Measurements from ENCODE around the gene KRTAP10-5.
"Not testable (repeated sequence)": the region's sequence is repeated elsewhere in the genome, so short reads cannot be mapped to it uniquely, and the experiment has no call there.

Gene KRTAP10-5

DNA sequence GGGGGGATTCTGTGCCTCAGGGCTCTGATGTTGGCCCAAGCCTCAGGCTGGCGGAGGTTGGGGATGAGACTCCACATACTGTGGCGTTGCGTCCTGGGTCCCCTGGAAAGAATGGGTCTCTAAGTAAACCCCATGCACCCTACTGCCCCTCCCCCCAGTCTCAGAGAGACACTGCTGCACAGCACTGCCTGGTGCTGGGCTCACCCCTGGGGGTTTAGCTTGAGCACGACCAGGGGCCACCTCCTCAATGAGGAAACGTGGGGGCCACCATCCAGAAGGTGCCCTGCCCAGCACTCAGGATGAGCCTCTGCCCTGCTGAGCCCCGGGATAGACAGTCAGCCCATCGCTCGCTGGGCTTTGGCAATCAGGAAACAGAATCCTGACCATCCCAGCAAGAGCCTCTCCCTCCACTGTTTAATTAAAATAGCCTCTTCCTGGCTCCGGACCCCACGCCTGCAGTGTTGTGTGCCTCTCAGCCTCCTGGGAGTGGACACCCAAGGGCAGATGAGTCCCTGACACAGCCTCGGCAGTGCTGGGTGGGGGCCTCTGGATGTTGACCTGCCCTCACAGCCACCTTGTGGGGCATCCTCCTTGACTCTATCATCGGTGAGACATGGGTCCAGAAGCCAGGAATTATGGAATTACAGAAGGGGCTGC, 10.4 kb downstream of the KRTAP10-5 start:
- Histone ChIP-seq H3K4me3 (ENCODE audit: low read depth, low read length) (no peak overlapping the region), H2AFZ (ENCODE audit: low read length, unreplicated experiment) (no peak overlapping the region), H3K79me2 (ENCODE audit: control insufficient read depth, insufficient read depth, low read length, unreplicated experiment) (no peaks in the 10 kb centered on the region), H3K4me1 (ENCODE audit: control insufficient read depth, insufficient read depth, low read length, unreplicated experiment) (no peaks in the 10 kb centered on the region), H3K27ac (ENCODE audit: low read depth, low read length) (no peak overlapping the region), H3K36me3 (ENCODE audit: insufficient read depth, low read length) (no peaks in the 10 kb centered on the region), H3K27me3 (ENCODE audit: insufficient read depth, low read length) (peaks cover 3% of the 10 kb centered on the region; the same call in 1 of the 2 replicates)

DNA sequence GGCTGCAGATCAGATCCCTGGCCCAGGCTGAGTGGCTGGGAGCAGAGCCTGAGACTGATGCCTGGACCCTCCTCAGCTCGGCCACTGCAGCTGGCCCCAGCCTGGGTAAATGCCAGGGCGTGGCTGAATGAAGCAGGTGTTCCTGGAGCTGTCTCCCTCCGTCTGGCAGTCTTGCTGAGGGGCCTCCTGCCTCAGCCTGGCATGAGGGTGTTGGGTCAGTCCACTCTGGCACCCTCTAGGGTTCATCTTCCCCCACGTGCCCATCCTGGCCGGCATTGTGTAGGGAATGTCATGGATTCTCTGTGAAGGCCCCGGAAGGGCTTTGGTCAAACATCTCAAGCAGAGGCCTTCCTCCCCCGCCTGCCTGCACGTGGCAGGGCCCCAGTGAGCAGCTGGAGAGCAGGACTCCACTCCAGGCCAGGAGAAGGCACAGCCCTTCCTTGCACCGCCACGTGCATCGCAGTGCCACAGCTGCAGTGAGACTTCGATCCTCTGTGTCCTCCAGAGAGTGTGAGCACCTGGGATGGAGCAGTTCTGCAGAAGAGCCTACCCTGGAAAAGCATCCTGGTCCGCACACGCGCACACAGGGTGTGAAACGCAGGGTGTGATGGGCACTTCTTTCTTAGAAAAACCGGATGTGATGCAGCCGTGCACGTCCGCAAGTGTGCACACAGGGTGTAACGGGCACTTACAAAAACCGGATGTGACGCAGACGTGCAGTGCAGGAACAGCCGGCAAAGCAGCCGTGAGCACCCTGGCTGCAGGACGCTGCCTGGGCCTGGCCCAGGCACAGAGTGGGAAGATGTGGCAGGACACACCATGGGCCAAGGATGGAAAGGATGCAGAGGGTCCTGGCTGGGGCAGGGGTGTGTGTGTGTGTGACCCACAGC, 11.5 kb downstream of the KRTAP10-5 start:
- no peak overlapping the region for H2AFZ ChIP-seq (ENCODE audit: low read length, unreplicated experiment)
- H3K27me3 ChIP-seq (ENCODE audit: insufficient read depth, low read length): peaks cover 4% of the 10 kb centered on the region; the same call in 1 of the 2 replicates
- H3K79me2 ChIP-seq (ENCODE audit: control insufficient read depth, insufficient read depth, low read length, unreplicated experiment): no peaks in the 10 kb centered on the region
- H3K4me1 ChIP-seq (ENCODE audit: control insufficient read depth, insufficient read depth, low read length, unreplicated experiment): no peaks in the 10 kb centered on the region
- H3K4me3 ChIP-seq (ENCODE audit: low read depth, low read length): no peak overlapping the region
- no peak overlapping the region for H3K27ac ChIP-seq (ENCODE audit: low read depth, low read length)
- no peaks in the 10 kb centered on the region for H3K36me3 ChIP-seq (ENCODE audit: insufficient read depth, low read length)

DNA sequence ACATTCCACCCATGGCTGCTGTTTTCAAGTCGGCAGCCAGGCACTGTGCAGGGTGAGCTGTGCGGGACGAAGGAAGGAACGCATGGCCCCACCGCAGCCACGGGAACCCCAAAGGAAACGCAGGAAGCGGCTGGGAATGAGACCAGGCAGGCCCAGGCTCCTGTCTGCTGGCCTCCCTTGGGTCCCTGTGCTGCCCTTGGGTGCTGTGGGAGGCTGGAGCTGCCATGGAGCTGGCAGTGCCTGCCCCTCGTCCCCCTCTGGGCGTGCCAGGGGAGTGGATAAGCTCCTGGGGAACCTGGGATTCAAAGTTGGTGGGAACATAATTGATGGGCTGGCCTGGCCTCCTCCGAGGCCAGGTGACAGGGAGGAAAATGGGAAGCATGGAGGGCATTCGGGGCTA, 12.1 kb downstream of the KRTAP10-5 start:
- Histone ChIP-seq H3K4me3 (ENCODE audit: low read depth, low read length) (no peak overlapping the region), H3K27ac (ENCODE audit: low read depth, low read length) (no peak overlapping the region), H3K4me1 (ENCODE audit: control insufficient read depth, insufficient read depth, low read length, unreplicated experiment) (no peaks in the 10 kb centered on the region), H3K27me3 (ENCODE audit: insufficient read depth, low read length) (peaks cover 10% of the 10 kb centered on the region; the same call in 1 of the 2 replicates), H3K36me3 (ENCODE audit: insufficient read depth, low read length) (no peaks in the 10 kb centered on the region), H2AFZ (ENCODE audit: low read length, unreplicated experiment) (no peak overlapping the region), H3K79me2 (ENCODE audit: control insufficient read depth, insufficient read depth, low read length, unreplicated experiment) (no peaks in the 10 kb centered on the region)

DNA sequence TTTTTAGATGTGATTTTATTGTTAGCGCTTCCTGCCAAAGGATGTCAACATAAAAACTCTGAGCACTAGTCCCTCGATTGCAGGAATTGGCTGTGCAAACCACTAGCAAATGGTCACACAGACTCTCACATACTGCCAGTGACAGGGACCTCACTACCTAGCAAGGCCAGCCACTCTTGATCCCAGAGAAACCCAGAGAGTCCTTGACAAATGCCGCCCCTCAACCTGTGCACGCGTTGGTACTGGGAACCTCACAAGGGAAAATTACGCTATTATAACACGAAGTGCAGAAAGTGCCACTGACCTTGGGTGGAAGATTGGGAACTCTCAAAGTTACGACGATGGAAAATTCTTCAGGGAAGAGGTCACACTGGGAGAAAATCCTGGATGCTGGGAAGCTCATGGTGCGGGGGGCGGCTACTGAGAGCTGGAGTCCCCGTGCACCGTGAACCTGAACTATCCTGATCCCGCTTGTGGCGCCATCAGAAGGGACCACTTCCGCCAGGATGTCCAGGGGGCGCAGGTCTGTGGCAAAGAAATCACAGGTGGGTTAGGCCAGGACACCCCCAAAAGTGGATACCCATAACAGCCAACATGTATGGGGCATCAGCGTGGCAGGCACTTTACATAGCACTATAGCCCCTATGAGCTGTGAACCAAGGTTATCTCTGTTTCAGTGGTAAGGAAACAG, 12.8 kb downstream of the KRTAP10-5 start:
- H3K36me3 ChIP-seq (ENCODE audit: insufficient read depth, low read length): no peaks in the 10 kb centered on the region
- H3K4me1 ChIP-seq (ENCODE audit: control insufficient read depth, insufficient read depth, low read length, unreplicated experiment): no peaks in the 10 kb centered on the region
- no peak overlapping the region for H2AFZ ChIP-seq (ENCODE audit: low read length, unreplicated experiment)
- no peak overlapping the region for H3K4me3 ChIP-seq (ENCODE audit: low read depth, low read length)
- H3K27me3 ChIP-seq (ENCODE audit: insufficient read depth, low read length): peaks cover 10% of the 10 kb centered on the region; the same call in 1 of the 2 replicates
- no peak overlapping the region for H3K27ac ChIP-seq (ENCODE audit: low read depth, low read length)
- no peaks in the 10 kb centered on the region for H3K79me2 ChIP-seq (ENCODE audit: control insufficient read depth, insufficient read depth, low read length, unreplicated experiment)

DNA sequence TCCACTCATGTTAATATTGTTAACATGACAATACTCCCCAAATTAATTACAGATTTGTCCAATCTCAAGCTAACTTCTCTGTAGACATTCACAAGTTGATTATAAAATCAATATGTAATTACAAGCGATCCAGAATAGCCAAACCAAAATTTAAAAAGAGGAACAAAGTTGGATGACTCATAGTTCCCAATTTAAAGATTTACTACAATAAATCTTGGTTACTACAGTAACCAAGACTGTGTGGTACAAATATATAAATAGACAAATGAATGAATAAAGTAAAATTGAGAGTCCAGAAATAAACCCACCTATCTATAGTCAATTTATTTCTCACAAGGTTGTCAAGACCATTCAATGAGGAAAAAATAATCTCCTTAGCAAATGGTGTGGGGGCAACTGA, 14.0 kb downstream of the KRTAP10-5 start:
- Histone ChIP-seq H3K79me2 (ENCODE audit: control insufficient read depth, insufficient read depth, low read length, unreplicated experiment) (no peaks in the 10 kb centered on the region), H3K4me3 (ENCODE audit: low read depth, low read length) (no peak overlapping the region), H3K27ac (ENCODE audit: low read depth, low read length) (no peak overlapping the region), H3K4me1 (ENCODE audit: control insufficient read depth, insufficient read depth, low read length, unreplicated experiment) (no peaks in the 10 kb centered on the region), H3K27me3 (ENCODE audit: insufficient read depth, low read length) (peaks cover 10% of the 10 kb centered on the region; the same call in 1 of the 2 replicates), H3K36me3 (ENCODE audit: insufficient read depth, low read length) (no peaks in the 10 kb centered on the region), H2AFZ (ENCODE audit: low read length, unreplicated experiment) (no peak overlapping the region)

DNA sequence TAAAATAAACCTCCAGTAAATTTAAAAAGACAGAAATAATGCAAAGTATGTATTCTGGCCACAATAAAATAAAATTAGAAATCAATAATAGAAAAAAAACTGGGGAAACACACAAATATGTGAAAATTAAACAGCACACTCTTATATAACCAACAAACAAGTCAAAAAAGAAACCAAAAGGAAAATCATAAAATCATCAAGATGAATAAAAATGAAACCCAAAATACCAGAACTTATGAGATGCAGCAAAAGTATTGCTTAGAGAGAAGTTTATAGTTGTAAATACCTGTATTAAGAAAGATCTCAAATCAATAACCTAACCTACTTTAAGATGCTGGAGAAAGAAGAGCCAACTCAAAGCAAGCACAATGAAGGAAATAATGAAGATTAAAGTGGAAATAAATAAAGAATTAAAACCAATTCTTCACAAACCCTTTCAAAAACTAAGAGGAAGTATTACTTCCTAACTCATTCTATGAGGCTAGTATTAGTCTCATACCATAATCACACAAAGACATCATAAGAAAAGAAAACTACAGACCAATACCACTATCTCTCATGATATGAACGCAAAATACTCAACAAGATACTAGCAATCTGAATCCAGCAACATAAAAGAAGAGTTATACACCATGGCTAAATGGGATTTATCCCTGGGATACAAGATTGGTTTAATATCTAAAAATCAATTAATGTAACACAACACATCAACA, 15.4 kb downstream of the KRTAP10-5 start:
- no peak overlapping the region for H3K27ac ChIP-seq (ENCODE audit: low read depth, low read length)
- 0 out of 2 replicates have a peak, but pooled peaks cover 10% of the 10 kb centered on the region for H3K27me3 ChIP-seq (ENCODE audit: insufficient read depth, low read length)
- no peaks in the 10 kb centered on the region for H3K79me2 ChIP-seq (ENCODE audit: control insufficient read depth, insufficient read depth, low read length, unreplicated experiment)
- H3K4me3 ChIP-seq (ENCODE audit: low read depth, low read length): no peak overlapping the region
- H3K36me3 ChIP-seq (ENCODE audit: insufficient read depth, low read length): no peaks in the 10 kb centered on the region
- no peak overlapping the region for H2AFZ ChIP-seq (ENCODE audit: low read length, unreplicated experiment)
- H3K4me1 ChIP-seq (ENCODE audit: control insufficient read depth, insufficient read depth, low read length, unreplicated experiment): no peaks in the 10 kb centered on the region

DNA sequence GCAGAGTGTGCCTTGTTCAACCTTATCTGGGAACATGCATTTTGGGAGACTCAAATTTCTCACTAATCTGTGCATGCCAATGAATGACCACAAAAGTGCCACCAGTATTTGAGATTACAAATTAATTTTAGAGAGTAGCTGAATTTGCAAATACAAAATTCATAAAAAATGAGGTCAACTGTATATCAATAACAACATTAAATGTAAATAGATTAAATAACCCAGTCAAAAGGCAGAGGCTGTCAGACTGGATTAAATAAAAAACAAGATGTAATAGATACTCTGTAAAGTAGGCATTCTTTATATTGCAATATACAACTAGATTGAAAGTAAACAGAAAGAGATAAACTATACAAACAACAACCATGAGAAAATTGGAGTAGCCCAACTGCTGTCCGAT, 16.3 kb downstream of the KRTAP10-5 start:
- no peaks in the 10 kb centered on the region for H3K4me1 ChIP-seq (ENCODE audit: control insufficient read depth, insufficient read depth, low read length, unreplicated experiment)
- H3K27me3 ChIP-seq (ENCODE audit: insufficient read depth, low read length): peaks cover 16% of the 10 kb centered on the region; the same call in 1 of the 2 replicates
- no peaks in the 10 kb centered on the region for H3K79me2 ChIP-seq (ENCODE audit: control insufficient read depth, insufficient read depth, low read length, unreplicated experiment)
- H2AFZ ChIP-seq (ENCODE audit: low read length, unreplicated experiment): no peak overlapping the region
- H3K36me3 ChIP-seq (ENCODE audit: insufficient read depth, low read length): no peaks in the 10 kb centered on the region
- H3K4me3 ChIP-seq (ENCODE audit: low read depth, low read length): no peak overlapping the region
- no peak overlapping the region for H3K27ac ChIP-seq (ENCODE audit: low read depth, low read length)

DNA sequence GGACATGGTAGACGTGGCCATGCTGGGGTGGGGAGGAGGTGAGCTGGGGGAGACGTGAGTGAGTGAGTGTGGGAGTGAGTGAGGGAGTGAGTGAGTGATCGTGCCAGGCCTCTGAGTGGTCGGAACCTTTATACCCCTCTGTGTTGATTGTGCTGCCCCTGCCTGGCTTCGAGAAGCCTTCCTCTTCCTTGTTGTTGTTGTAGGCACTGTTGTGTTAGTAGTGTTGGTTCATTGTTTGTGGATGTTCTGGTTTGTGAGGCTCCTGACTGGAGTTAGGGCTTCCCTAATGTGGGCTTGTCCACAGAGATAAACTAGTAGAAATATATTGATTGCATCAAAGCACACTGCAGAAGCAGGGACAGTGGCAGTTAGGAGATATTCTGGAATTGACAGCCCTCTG, 21.7 kb downstream of the KRTAP10-5 start, which contains the start of gene KRTAP10-3:
TSS of gene KRTAP10-3 (minus strand) at position 101 of the 400 bp plus-strand sequence. CDS start at position 21, 80 bp downstream.
- Histone ChIP-seq H3K4me1 (ENCODE audit: control insufficient read depth, insufficient read depth, low read length, unreplicated experiment) (no peaks in the 10 kb centered on the region), H3K27me3 (ENCODE audit: insufficient read depth, low read length) (peaks cover 57% of the 10 kb centered on the region), H2AFZ (ENCODE audit: low read length, unreplicated experiment) (no peak within 1 kb of the TSS), H3K79me2 (ENCODE audit: control insufficient read depth, insufficient read depth, low read length, unreplicated experiment) (no peaks in the 10 kb centered on the region), H3K36me3 (ENCODE audit: insufficient read depth, low read length) (no peaks in the 10 kb centered on the region), H3K4me3 (ENCODE audit: low read depth, low read length) (no peak within 1 kb of the TSS), H3K27ac (ENCODE audit: low read depth, low read length) (no peak within 1 kb of the TSS)

DNA sequence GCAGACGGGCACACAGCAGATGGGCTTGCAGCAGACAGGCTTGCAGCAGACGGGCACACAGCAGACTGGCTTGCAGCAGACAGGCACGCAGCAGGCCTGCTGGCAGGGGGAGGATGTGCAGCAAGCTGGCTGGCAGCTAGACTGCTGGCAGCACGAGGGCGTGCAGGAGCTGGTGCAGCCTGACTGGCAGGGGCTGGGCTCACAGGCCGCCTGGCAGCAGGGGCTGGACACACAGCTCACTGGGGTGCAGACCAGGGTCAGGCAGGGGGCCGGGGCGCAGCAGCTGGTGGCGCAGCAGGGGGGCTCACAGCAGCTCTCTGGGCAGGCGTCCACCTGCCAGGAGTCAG, 22.1 kb downstream of the KRTAP10-5 start:
- not testable (repeated sequence) for H3K4me3 ChIP-seq (ENCODE audit: low read depth, low read length); H3K4me1 ChIP-seq (ENCODE audit: control insufficient read depth, insufficient read depth, low read length, unreplicated experiment); H3K27ac ChIP-seq (ENCODE audit: low read depth, low read length); H3K79me2 ChIP-seq (ENCODE audit: control insufficient read depth, insufficient read depth, low read length, unreplicated experiment); H3K36me3 ChIP-seq (ENCODE audit: insufficient read depth, low read length); H2AFZ ChIP-seq (ENCODE audit: low read length, unreplicated experiment)
- peaks cover 57% of the 10 kb centered on the region for H3K27me3 ChIP-seq (ENCODE audit: insufficient read depth, low read length)
